GM12891 (cell line): ENCODE data around the gene ANKUB1.
A peak's percentile ranks its signal among the peaks of the same experiment; 100 is the strongest.

Experiments used
- DNase-seq: peaks from one replicate; pipeline ENCODE4 v3.0.0; 2011; ENCODE audit warnings: low spot score; ENCODE audit not compliant: insufficient read length
- FAIRE-seq: peaks from 2 replicates; lab custom pipeline; 2011; peaks lifted over from hg19 to GRCh38; lab: Jason Lieb, UNC
- PAX5 ChIP-seq: IDR thresholded peaks from 2 replicates; pipeline ENCODE4 v1.6.1; 2011; ENCODE audit warnings: low read length, moderate library complexity, mild to moderate bottlenecking; ENCODE audit not compliant: insufficient read depth, severe bottlenecking
- POLR2A ChIP-seq: IDR thresholded peaks from 2 replicates; pipeline ENCODE4 v1.6.1; 2011; ENCODE audit warnings: low read depth, low read length, control low read depth
- POLR2AphosphoS5 ChIP-seq: IDR thresholded peaks from 2 replicates; pipeline ENCODE4 v1.6.1; 2011; ENCODE audit warnings: low read depth, low read length, control low read depth
- POU2F2 ChIP-seq: IDR thresholded peaks from 2 replicates; pipeline ENCODE4 v1.6.1; 2011; ENCODE audit warnings: low read depth, mild to moderate bottlenecking, control low read depth, low read length, moderate library complexity
- SPI1 ChIP-seq: IDR thresholded peaks from 2 replicates; pipeline ENCODE4 v1.6.1; 2011; ENCODE audit warnings: low read depth, low read length, control low read depth
- TAF1 ChIP-seq: IDR thresholded peaks from 2 replicates; pipeline ENCODE4 v1.6.1; 2011; ENCODE audit warnings: low read depth, low read length, control low read depth

The ANKUB1 gene

GRCh38 chr3:149820183-149820582, 27.8 kb upstream of the ANKUB1 start:
- DNase-seq (no peak), FAIRE-seq (no peak)
- TF ChIP-seq PAX5: no peak
- TF ChIP-seq POLR2AphosphoS5: no peak
- no peak for TF ChIP-seq POLR2A
- no peak for TF ChIP-seq TAF1
- no peak for TF ChIP-seq SPI1
- no peak for TF ChIP-seq POU2F2

GRCh38 chr3:149819432-149819831, 27.1 kb upstream of the ANKUB1 start:
- TF ChIP-seq SPI1 (no peak), TAF1 (no peak), POLR2A (no peak), POU2F2 (no peak), PAX5 (no peak)
- FAIRE-seq (no peak), DNase-seq (no peak)

- no peak for TF ChIP-seq POLR2A
- TF ChIP-seq SPI1: peak; percentile 19; the same call in 1 of the 2 replicates
- DNase-seq: no peak
- FAIRE-seq: no peak
Measured at GRCh38 chr3:149816986-149817385, 24.6 kb upstream of the ANKUB1 start.

- no peak for DNase-seq
- FAIRE-seq: no peak
- TF ChIP-seq TAF1: no peak
- no peak for TF ChIP-seq SPI1
- TF ChIP-seq PAX5: no peak
- TF ChIP-seq POLR2A: no peak
- TF ChIP-seq POLR2AphosphoS5: no peak
- TF ChIP-seq POU2F2: no peak
Measured at GRCh38 chr3:149816311-149816710, 24.0 kb upstream of the ANKUB1 start.

GRCh38 chr3:149815728-149816127, 23.4 kb upstream of the ANKUB1 start:
- FAIRE-seq (no peak), DNase-seq (no peak)
- TF ChIP-seq TAF1: no peak
- TF ChIP-seq PAX5: no peak
- TF ChIP-seq SPI1: no peak
- TF ChIP-seq POU2F2: no peak
- TF ChIP-seq POLR2AphosphoS5: no peak
- TF ChIP-seq POLR2A: no peak

GRCh38 chr3:149815321-149815720, 23.0 kb upstream of the ANKUB1 start:
- TF ChIP-seq TAF1 (no peak), PAX5 (no peak), POU2F2 (no peak), POLR2AphosphoS5 (no peak), SPI1 (no peak), POLR2A (no peak)
- no peak for DNase-seq
- no peak for FAIRE-seq

GRCh38 chr3:149813367-149814281, 21.3 kb upstream of the ANKUB1 start:
- no peak for DNase-seq
- TF ChIP-seq POLR2A (no peak), SPI1 (peak; percentile 70)
- no peak for FAIRE-seq

- FAIRE-seq: peak; percentile 89
- DNase-seq: peak; percentile 51
- TF ChIP-seq POLR2AphosphoS5 (peak; percentile 40), SPI1 (peak; percentile 54), POLR2A (peak; percentile 73; the same call in 1 of the 2 replicates), TAF1 (peak; percentile 69; the same call in 1 of the 2 replicates), PAX5 (no peak), POU2F2 (peak; percentile 25; the same call in 1 of the 2 replicates)
Measured at GRCh38 chr3:149812606-149813366, 20.4 kb upstream of the ANKUB1 start, which contains the start of gene RNF13. Gene RNF13 (plus strand): TSS chr3:149813215. CDS start chr3:149846027, 32,812 bp downstream.

GRCh38 chr3:149812165-149812605, 19.8 kb upstream of the ANKUB1 start:
- no peak for DNase-seq
- TF ChIP-seq POLR2AphosphoS5 (no peak), PAX5 (no peak), SPI1 (no peak), POU2F2 (no peak), TAF1 (no peak), POLR2A (no peak)
- FAIRE-seq: peak; percentile 5
